ENCODE results near the gene S1PR5. TPM values are rescaled to one million over a fixed set of nuclear protein-coding genes. Genes with fewer than 3 reads are reported as not detected.

Gene S1PR5
- total RNA-seq, 2 donors from 2014 or later = 3.4 to 17.0 TPM

DNA sequence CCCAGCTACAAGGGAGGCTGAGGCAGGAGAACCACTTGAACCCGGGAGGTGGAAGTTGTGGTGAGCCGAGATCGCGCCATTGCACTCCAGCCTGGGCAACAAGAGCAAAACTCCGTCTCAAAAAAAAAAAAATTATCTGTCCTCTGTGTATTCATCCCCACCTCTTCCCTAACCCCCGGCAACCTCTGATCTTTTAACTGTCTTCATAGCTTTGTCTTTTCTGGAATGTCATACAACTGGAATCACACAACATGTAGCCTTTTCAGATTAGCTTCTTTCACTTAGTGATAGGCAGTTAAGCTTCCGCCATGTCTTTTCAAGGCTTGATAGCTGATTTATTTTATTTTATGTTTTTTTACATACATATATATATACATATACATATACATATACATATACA, 8.4 kb upstream of the S1PR5 start:
- intact Hi-C loops (cut with DNase I) = no loop called here
- H3K27ac ChIP-seq = no peak overlapping the region
- no peaks in the 10 kb centered on the region for H3K27me3 ChIP-seq (replicated peaks; ENCODE audit: insufficient read depth)
- WGBS = 85% methylated on average over 7 of the region's 7 CpGs
- no peak for DNase-seq (ENCODE audit: low spot score)
- no peaks in the 10 kb centered on the region for H3K36me3 ChIP-seq
- H3K4me1 ChIP-seq (replicated peaks) = no peaks in the 10 kb centered on the region
- H3K4me3 ChIP-seq = no peak overlapping the region
- no peak for TF ChIP-seq POLR2AphosphoS5 (IDR thresholded peaks at IDR 0.05)
- no peak for TF ChIP-seq CTCF (IDR thresholded peaks at IDR 0.05)
- no peak for TF ChIP-seq POLR2A (IDR thresholded peaks at IDR 0.05)
- H3K9me3 ChIP-seq = no peaks in the 10 kb centered on the region

- TF ChIP-seq POLR2A (IDR thresholded peaks at IDR 0.05) (no peak), POLR2AphosphoS5 (IDR thresholded peaks at IDR 0.05) (no peak), CTCF (IDR thresholded peaks at IDR 0.05) (no peak)
- H3K9me3 ChIP-seq = no peaks in the 10 kb centered on the region
- no peak overlapping the region for H3K4me3 ChIP-seq
- H3K27me3 ChIP-seq (replicated peaks; ENCODE audit: insufficient read depth) = no peaks in the 10 kb centered on the region
- intact Hi-C loops (cut with DNase I) = no loop called here
- 57% methylated on average over 3 of the region's 3 CpGs for WGBS
- no peak overlapping the region for H3K27ac ChIP-seq
- H3K36me3 ChIP-seq = no peaks in the 10 kb centered on the region
- no peaks in the 10 kb centered on the region for H3K4me1 ChIP-seq (replicated peaks)
- DNase-seq (ENCODE audit: low spot score) = no peak
These were observed 5.9 kb upstream of the S1PR5 start for GRCh38 chr19:10523135-10523636.

- Histone ChIP-seq H3K9me3 (no peaks in the 10 kb centered on the region), H3K27me3 (replicated peaks; ENCODE audit: insufficient read depth) (no peaks in the 10 kb centered on the region), H3K4me3 (no peak overlapping the region), H3K27ac (no peak overlapping the region), H3K36me3 (no peaks in the 10 kb centered on the region), H3K4me1 (replicated peaks) (no peaks in the 10 kb centered on the region)
- no peak for DNase-seq (ENCODE audit: low spot score)
- intact Hi-C loops (cut with DNase I) = no loop called here
- WGBS = 71% methylated on average over 13 of the region's 13 CpGs
- TF ChIP-seq CTCF (IDR thresholded peaks at IDR 0.05) (no peak), POLR2A (IDR thresholded peaks at IDR 0.05) (no peak), POLR2AphosphoS5 (IDR thresholded peaks at IDR 0.05) (no peak)
These were observed 4.4 kb upstream of the S1PR5 start for GRCh38 chr19:10521461-10522171.

DNA sequence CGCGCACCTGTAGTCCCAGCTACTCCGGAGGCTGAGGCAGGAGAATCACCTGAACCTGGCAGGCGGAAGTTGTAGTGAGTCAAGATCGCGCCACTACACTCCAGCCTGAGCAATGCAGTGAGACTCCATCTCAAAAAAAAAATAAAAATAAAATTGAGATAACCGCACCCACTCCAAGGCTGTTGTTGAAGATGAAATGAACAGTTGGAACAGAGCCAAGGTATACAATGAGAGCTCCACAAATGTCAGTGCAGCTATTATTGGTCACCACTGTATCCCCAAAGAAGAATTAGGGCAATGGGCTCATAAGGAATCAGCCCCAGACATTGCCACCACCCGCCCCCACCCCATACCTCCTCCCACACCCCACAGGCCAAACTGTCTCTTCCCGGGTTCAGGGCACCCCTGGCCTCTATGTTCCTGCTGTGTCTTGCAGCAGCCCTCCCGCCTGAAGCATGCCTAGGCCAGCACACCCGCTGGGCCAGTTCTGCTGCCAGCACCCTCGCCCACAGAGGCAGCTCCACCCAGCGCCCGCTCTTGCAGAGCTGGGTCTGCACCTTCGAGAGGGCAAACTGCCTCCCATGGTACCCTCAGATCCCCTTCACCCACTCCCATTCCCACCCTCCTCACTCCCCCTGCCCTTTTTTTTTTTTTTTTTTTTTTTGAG, 3.5 kb upstream of the S1PR5 start:
- H3K27me3 ChIP-seq (replicated peaks; ENCODE audit: insufficient read depth) = no peaks in the 10 kb centered on the region
- H3K4me3 ChIP-seq = no peak overlapping the region
- TF ChIP-seq POLR2A (IDR thresholded peaks at IDR 0.05) (no peak), POLR2AphosphoS5 (IDR thresholded peaks at IDR 0.05) (peak; percentile 49), CTCF (IDR thresholded peaks at IDR 0.05) (peak in 1 of 4 experiments; percentile 22)
- peak; percentile 84 for DNase-seq (ENCODE audit: low spot score)
- H3K36me3 ChIP-seq = no peaks in the 10 kb centered on the region
- no peaks in the 10 kb centered on the region for H3K9me3 ChIP-seq
- H3K4me1 ChIP-seq (replicated peaks) = no peaks in the 10 kb centered on the region
- intact Hi-C loops (cut with DNase I) = no loop called here
- H3K27ac ChIP-seq = peak overlapping the region; percentile 11 to 49
- 46% methylated on average over 15 of the region's 15 CpGs for WGBS

All from prostate gland (tissue), 2 donors.